Kidney (tissue), 14 donors: ENCODE data around the gene DNAJB1. TPM values are rescaled to one million over a fixed set of nuclear protein-coding genes. Genes with fewer than 3 reads are reported as not detected.

ENCODE experiments used
- DNase-seq, 5 donors: peaks; one replicate each; pipeline ENCODE4 v3.0.0-alpha.2; 2013 to 2020
- FAIRE-seq: peaks from 2 replicates; lab custom pipeline; 2012; peaks lifted over from hg19 to GRCh38; lab: Jason Lieb, UNC
- H3K27ac ChIP-seq, 2 donors: one replicate each; pipeline ENCODE4 v1.7.0; 2013; ENCODE audit warnings: low read depth in 2 of 2, low read length in 2 of 2, inconsistent platforms in 1 of 2
- H3K27me3 ChIP-seq: one replicate; pipeline ENCODE4 v1.7.1; 2013; ENCODE audit warnings: low read length, inconsistent platforms; ENCODE audit not compliant: control insufficient read depth, insufficient read depth
- H3K36me3 ChIP-seq, 3 donors: one replicate each; pipeline versions ENCODE4 v1.7.0 to v1.7.1; 2013; ENCODE audit warnings: low read length in 3 of 3, control low read depth in 1 of 3, inconsistent platforms in 1 of 3; ENCODE audit not compliant: insufficient read depth in 3 of 3, control insufficient read depth in 2 of 3
- H3K4me1 ChIP-seq, 3 donors: one replicate each; pipeline versions ENCODE4 v1.7.0 to v1.7.1; 2013; ENCODE audit warnings: low read length in 3 of 3, inconsistent platforms in 1 of 3, low read depth in 1 of 3; ENCODE audit not compliant: control insufficient read depth in 2 of 3, insufficient read depth in 2 of 3
- H3K4me3 ChIP-seq, 3 donors: one replicate each; pipeline versions ENCODE4 v1.7.0 to v1.8.1; 2013; ENCODE audit warnings: low read length in 3 of 3, control low read depth in 1 of 3, inconsistent platforms in 1 of 3
- H3K9ac ChIP-seq, 3 donors: one replicate each; pipeline versions ENCODE4 v1.7.0 to v1.7.1; 2013; ENCODE audit warnings: low read length in 3 of 3, control low read depth in 1 of 3, inconsistent platforms in 1 of 3
- H3K9me3 ChIP-seq, 3 donors: one replicate each; pipeline versions ENCODE4 v1.7.0 to v1.7.1; 2013; ENCODE audit warnings: low read length in 3 of 3, control low read depth in 1 of 3, inconsistent platforms in 1 of 3; ENCODE audit not compliant: control insufficient read depth in 2 of 3, insufficient read depth in 1 of 3
- intact Hi-C: fragments of 100-400 bp; cut with DNase I; formaldehyde crosslinking; loops from one replicate; pipeline ENCODE4 v1.11.1; 2022
- polyA plus RNA-seq: library from polyadenylated mRNA; stranded (reverse); fragments of 350-450 nt; fragmentation: Illumina TruSeq; extraction: RNeasy Lipid Tissue Mini Kit (QIAGEN cat#74804); gene quantifications from one replicate; pipeline ENCODE4 v1.2.3, GENCODE V29; 2014; ENCODE audit warnings: low read depth, low replicate concordance; ENCODE audit not compliant: insufficient read depth
- total RNA-seq: library from RNA; stranded (reverse); fragmentation: NEBNext Ultra II Directional; extraction: Animal tissue kit (Norgen Biotek cat#: 25700); gene quantifications from one replicate; pipeline ENCODE4 v1.2.1, GENCODE V29; 2021
- TF ChIP-seq, protein P1 (sequence below): IDR thresholded peaks from 3 replicates; pipeline ENCODE4 v1.5.1; 2012; ENCODE audit warnings: mild to moderate bottlenecking, moderate library complexity, borderline replicate concordance; ENCODE audit not compliant: insufficient read depth; ENCODE audit errors: extremely low read depth
- donor health status: control.
- donor health status: control.
- donor health status: control.
- donor health status: control.
- donor health status: control.
- donor health status: DM: yes; HTN: yes; CAD: no.
- donor health status: Normal renal cell carcinoma (clear cell type).

Gene DNAJB1
- total and polyA plus RNA-seq, 2 donors from 2014 or later = 77.9 to 122 TPM

DNA sequence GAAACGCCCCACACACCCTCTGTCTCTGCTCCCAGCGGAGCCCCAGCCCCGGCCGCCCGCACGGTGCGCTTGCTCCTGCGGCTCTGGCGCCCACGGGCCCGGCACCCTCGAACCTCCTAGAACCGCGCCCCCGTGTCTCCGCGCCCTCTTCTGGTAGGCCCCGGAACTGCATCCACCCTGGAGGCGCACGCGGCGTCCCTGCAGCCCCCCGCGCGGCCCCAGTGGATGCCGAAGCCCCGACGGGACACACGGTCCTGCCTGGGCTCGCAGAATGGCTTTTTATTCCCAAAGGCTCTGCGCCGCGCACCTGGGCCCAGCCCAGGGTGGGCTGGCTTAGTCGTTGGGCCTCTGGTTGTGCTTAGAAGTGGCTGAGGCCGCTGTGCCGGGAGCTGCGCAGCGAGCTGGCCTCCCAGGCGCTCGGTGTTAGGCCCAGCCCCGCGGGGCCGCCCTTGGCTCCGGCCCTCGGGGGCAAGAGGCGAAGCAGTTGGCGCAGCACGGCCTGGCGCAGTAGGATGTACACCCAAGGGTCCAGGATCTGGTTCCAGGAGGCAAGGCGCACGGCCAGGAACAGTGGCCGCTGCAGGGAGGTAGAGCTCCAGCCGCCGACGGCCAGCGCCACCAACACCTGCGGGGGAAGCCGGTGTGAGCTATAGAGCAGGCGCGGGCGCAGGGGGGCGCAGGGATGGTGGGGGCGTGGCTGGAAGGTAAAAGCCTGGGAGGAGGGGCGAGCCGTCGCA lies 45.8 kb downstream of the DNAJB1 start:
- FAIRE-seq (no peak), DNase-seq (peak; percentile 63 to 91 (median 79))
- intact Hi-C loops = no loop called here
- Histone ChIP-seq H3K36me3 (peaks cover 3 to 5% (median 3%) of the 10 kb centered on the region in 3 donors), H3K4me3 (no peak overlapping the region), H3K9ac (no peak overlapping the region), H3K4me1 (peaks cover 0 to 18% (median 0%) of the 10 kb centered on the region in 3 donors), H3K27ac (no peak overlapping the region), H3K9me3 (no peaks in the 10 kb centered on the region), H3K27me3 (peaks cover 5% of the 10 kb centered on the region)
- TF ChIP-seq, protein P1, sequence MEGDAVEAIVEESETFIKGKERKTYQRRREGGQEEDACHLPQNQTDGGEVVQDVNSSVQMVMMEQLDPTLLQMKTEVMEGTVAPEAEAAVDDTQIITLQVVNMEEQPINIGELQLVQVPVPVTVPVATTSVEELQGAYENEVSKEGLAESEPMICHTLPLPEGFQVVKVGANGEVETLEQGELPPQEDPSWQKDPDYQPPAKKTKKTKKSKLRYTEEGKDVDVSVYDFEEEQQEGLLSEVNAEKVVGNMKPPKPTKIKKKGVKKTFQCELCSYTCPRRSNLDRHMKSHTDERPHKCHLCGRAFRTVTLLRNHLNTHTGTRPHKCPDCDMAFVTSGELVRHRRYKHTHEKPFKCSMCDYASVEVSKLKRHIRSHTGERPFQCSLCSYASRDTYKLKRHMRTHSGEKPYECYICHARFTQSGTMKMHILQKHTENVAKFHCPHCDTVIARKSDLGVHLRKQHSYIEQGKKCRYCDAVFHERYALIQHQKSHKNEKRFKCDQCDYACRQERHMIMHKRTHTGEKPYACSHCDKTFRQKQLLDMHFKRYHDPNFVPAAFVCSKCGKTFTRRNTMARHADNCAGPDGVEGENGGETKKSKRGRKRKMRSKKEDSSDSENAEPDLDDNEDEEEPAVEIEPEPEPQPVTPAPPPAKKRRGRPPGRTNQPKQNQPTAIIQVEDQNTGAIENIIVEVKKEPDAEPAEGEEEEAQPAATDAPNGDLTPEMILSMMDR = peak; percentile 93

GRCh38 chr19:14471436-14472187 lies 46.6 kb downstream of the DNAJB1 start:
- Histone ChIP-seq H3K27me3 (peaks cover 5% of the 10 kb centered on the region), H3K36me3 (peaks cover 3 to 5% (median 5%) of the 10 kb centered on the region in 3 donors), H3K4me1 (peaks cover 0 to 18% (median 0%) of the 10 kb centered on the region in 3 donors), H3K27ac (no peak overlapping the region), H3K4me3 (no peak overlapping the region), H3K9ac (no peak overlapping the region), H3K9me3 (no peaks in the 10 kb centered on the region)
- intact Hi-C loops = no loop called here
- DNase-seq = peak in 2 of 5 donors; percentile 65 to 78
- TF ChIP-seq, protein P1 = no peak
- FAIRE-seq = no peak

GRCh38 chr19:14470031-14470876 lies 47.9 kb downstream of the DNAJB1 start:
- DNase-seq = no peak
- peaks cover 0 to 13% (median 0%) of the 10 kb centered on the region in 3 donors for H3K4me1 ChIP-seq
- TF ChIP-seq, protein P1 = no peak
- peaks cover 3 to 8% (median 5%) of the 10 kb centered on the region in 3 donors for H3K36me3 ChIP-seq
- no peak overlapping the region for H3K4me3 ChIP-seq
- H3K9me3 ChIP-seq = no peaks in the 10 kb centered on the region
- no peak for FAIRE-seq
- intact Hi-C loops = no loop called here
- no peak overlapping the region for H3K9ac ChIP-seq
- H3K27ac ChIP-seq = no peak overlapping the region
- peaks cover 5% of the 10 kb centered on the region for H3K27me3 ChIP-seq
